ENCODE data around the gene HRH1. TPM values are rescaled to one million over a fixed set of nuclear protein-coding genes. Genes with fewer than 3 reads are reported as not detected.
"Not testable (repeated sequence)": the region's sequence is repeated elsewhere in the genome, so short reads cannot be mapped to it uniquely, and the experiment has no call there.

HRH1 gene, protein sequence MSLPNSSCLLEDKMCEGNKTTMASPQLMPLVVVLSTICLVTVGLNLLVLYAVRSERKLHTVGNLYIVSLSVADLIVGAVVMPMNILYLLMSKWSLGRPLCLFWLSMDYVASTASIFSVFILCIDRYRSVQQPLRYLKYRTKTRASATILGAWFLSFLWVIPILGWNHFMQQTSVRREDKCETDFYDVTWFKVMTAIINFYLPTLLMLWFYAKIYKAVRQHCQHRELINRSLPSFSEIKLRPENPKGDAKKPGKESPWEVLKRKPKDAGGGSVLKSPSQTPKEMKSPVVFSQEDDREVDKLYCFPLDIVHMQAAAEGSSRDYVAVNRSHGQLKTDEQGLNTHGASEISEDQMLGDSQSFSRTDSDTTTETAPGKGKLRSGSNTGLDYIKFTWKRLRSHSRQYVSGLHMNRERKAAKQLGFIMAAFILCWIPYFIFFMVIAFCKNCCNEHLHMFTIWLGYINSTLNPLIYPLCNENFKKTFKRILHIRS
- total RNA-seq (1 to 10 TPM; 1.1 to 1.8 (median 1.5) TPM), polyA plus RNA-seq (0.43 TPM)
- long read RNA-seq, donor 1, result 0 reads
- long read RNA-seq, donor 2, full-length matches to known transcripts, result 2 of 3 reads
- long read RNA-seq, donor 2, partial matches to known transcripts, result 0 of 3 reads
- long read RNA-seq, donor 2, other reads (novel, unspliced or antisense), result 1 of 3 reads
- long read RNA-seq, donor 3, full-length matches to known transcripts, result 10 of 16 reads
- long read RNA-seq, donor 3, partial matches to known transcripts, result 1 of 16 reads
- long read RNA-seq, donor 3, other reads (novel, unspliced or antisense), result 5 of 16 reads
- long read RNA-seq, donor 4, result 0 reads

DNA sequence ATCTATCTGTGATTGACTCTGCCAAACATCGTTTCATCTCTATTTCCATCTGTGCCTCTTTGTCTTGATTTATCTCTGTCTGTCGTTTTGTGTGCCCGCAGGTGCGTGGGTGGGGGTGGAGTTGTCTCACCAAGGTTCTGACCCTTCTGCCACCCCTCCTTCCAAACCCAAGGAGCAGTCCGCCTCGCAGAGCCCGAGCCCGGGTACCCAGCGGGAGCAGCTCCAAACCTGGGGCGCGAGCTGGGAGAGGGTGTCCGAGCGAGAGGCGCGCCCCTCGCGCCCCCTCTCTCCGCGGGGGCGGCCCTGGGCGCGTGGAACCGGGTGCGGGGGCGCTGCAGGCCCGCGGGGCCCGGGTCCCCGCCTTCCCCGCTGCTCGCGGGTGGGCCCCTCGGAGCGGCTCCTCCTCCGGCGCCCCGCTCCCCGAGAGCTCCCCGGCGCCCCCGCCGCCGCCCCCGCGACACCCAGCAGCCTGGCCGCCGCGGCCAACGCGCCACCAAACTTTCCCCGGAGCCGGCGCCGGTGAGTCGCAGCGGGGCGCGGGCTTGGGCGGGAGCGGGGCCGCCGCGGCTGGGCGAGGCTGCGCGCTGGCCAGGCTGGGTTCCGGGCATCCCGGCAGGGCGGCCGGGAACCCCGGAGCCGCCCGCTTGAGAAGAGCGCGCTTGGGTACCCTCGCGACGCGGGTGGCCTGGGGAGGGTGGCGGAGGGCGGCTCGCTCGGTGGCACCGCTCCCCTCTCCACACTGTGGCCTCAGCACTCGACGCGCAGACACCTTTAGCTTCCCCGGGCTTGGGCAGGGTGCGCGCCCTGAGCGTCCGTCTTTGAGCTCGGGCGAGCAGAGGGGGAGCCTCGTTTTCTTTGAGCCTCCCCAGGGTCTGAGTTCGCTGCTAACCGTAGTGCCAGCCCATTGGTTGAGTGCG is at the start of gene HRH1:
HRH1 (plus strand) TSS at position 458 of the 917 bp plus-strand sequence. CDS start 104,545 bp downstream, outside the sequence.
- Histone ChIP-seq H3K27me3 (ENCODE audit: control insufficient read depth, insufficient read depth) (no peaks in the 10 kb centered on the region), H3K4me1 (ENCODE audit: control insufficient read depth, insufficient read depth, low read length) (no peaks in the 10 kb centered on the region), H3K4me3 (ENCODE audit: low read length) (peak within 1 kb of the TSS; percentile 15), H3K9me3 (ENCODE audit: control insufficient read depth, low read length) (no peaks in the 10 kb centered on the region), H3K27ac (ENCODE audit: low read length) (no peak within 1 kb of the TSS)
- ATAC-seq, result peak; percentile 61 to 82
- intact Hi-C loops (cut with DNase I), result loop anchor here in 1 of 4 donors (10.0 kb wide), 1 partner anchor 171 kb away; no protein-coding TSS in a partner anchor
- WGBS, result 1% methylated on average over 95 of the region's 98 CpGs
- peak; percentile 56 to 77 (median 73) for DNase-seq

DNA sequence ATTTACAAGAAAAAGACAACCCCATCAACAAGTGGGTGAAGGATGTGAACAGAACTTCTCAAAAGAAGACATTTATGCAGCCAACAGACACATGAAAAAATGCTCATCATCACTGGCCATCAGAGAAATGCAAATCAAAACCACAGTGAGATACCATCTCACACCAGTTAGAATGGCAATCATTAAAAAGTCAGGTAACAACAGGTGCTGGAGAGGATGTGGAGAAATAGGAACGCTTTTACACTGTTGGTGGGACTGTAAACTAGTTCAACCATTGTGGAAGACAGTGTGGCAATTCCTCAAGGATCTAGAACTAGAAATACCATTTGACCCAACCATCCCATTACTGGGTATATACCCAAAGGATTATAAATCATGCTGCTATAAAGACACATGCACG is 41.0 kb upstream of the HRH1 start:
- H3K27me3 ChIP-seq (ENCODE audit: control insufficient read depth, insufficient read depth); ATAC-seq; H3K4me1 ChIP-seq (ENCODE audit: control insufficient read depth, insufficient read depth, low read length); DNase-seq; H3K4me3 ChIP-seq (ENCODE audit: low read length); H3K9me3 ChIP-seq (ENCODE audit: control insufficient read depth, low read length); intact Hi-C loops (cut with DNase I); H3K27ac ChIP-seq (ENCODE audit: low read length): not testable (repeated sequence)
- 87% methylated on average over 2 of the region's 2 CpGs for WGBS

DNA sequence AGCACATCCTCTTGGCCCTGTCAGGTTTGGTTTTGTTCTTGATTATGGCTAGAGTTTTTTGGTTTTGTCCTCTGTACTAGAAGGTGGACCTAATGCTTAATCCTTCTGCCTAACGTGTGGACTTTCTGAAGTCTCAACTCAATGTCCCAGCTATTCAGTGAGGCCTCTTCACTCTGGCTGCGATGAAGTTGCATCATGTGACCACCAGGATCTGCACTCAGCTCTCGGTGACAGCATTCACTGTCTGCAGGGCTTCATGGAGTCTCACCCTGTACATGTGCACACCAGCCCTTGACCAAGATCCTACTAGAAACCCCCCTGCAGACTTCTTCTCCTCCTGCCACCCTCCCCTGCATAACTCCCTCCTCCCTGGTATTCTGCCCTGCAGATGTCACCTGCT is 38.7 kb upstream of the HRH1 start:
- ATAC-seq (no peak), DNase-seq (no peak)
- intact Hi-C loops (cut with DNase I), result no loop called here
- Histone ChIP-seq H3K4me3 (ENCODE audit: low read length) (no peak overlapping the region), H3K27me3 (ENCODE audit: control insufficient read depth, insufficient read depth) (no peaks in the 10 kb centered on the region), H3K4me1 (ENCODE audit: control insufficient read depth, insufficient read depth, low read length) (no peaks in the 10 kb centered on the region), H3K27ac (ENCODE audit: low read length) (no peak overlapping the region), H3K9me3 (ENCODE audit: control insufficient read depth, low read length) (no peaks in the 10 kb centered on the region)
- WGBS, result 79% methylated on average over 3 of the region's 3 CpGs

DNA sequence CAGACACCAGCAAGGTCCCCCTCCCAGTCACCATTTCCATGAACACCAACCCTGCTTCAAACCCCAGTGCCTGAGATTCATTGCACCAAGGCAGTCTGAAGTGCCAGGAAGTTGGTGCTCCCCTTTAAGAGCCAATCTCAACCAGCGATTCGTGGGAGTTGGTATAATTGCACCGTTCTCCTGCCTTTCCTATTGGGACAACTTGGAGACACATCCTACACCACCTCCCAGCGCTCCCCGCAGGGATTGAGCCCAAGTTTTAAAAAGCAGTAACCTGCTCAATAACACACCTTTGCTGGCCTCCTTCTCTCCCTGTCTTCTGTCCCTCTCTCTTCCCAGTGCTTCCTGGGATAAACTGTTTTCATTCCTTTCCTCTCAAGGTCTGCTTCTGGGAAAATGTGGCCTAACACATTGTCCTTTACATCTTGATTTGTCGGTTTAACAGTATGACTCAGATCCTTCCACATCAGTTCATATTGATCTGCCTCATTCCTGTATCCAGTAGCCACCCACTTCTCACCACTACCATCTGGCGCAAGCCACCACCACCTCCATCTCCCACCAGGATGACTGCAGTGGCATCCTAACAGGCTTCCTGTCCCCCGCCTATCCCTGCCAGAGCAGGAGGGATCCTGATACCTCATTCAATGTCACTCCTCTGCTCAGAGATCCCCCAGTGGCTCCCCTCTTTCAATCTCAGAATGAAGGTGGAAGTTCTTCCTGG is 37.8 kb upstream of the HRH1 start:
- 86% methylated on average over 8 of the region's 8 CpGs for WGBS
- Histone ChIP-seq H3K27me3 (ENCODE audit: control insufficient read depth, insufficient read depth) (no peaks in the 10 kb centered on the region), H3K4me3 (ENCODE audit: low read length) (no peak overlapping the region), H3K9me3 (ENCODE audit: control insufficient read depth, low read length) (no peaks in the 10 kb centered on the region), H3K27ac (ENCODE audit: low read length) (no peak overlapping the region), H3K4me1 (ENCODE audit: control insufficient read depth, insufficient read depth, low read length) (no peaks in the 10 kb centered on the region)
- ATAC-seq (no peak), DNase-seq (no peak)
- intact Hi-C loops (cut with DNase I), result no loop called here

DNA sequence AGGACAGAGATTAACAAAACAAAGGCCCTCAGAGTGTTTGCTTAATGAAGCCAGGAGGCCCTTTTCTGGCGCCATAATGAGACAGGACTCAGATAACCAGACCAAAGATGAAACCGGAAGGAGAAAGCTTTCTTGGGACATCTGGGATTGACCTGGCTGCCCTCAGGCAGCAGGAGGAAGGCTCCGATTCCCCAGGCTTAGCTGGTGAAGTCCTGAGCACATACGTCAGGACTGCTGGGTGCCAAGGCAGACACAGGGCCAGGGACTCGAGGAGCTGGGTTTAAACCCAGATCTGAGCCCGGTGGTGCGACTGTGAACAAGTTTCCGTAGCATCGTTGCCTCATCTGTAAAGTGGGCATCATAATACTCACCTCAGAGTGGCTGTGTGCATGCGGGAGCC is 36.7 kb upstream of the HRH1 start:
- no peaks in the 10 kb centered on the region for H3K9me3 ChIP-seq (ENCODE audit: control insufficient read depth, low read length)
- no peaks in the 10 kb centered on the region for H3K4me1 ChIP-seq (ENCODE audit: control insufficient read depth, insufficient read depth, low read length)
- no peak overlapping the region for H3K27ac ChIP-seq (ENCODE audit: low read length)
- H3K27me3 ChIP-seq (ENCODE audit: control insufficient read depth, insufficient read depth), result no peaks in the 10 kb centered on the region
- no peak overlapping the region for H3K4me3 ChIP-seq (ENCODE audit: low read length)
- WGBS, result 76% methylated on average over 10 of the region's 10 CpGs
- ATAC-seq (no peak), DNase-seq (no peak)
- intact Hi-C loops (cut with DNase I), result no loop called here

DNA sequence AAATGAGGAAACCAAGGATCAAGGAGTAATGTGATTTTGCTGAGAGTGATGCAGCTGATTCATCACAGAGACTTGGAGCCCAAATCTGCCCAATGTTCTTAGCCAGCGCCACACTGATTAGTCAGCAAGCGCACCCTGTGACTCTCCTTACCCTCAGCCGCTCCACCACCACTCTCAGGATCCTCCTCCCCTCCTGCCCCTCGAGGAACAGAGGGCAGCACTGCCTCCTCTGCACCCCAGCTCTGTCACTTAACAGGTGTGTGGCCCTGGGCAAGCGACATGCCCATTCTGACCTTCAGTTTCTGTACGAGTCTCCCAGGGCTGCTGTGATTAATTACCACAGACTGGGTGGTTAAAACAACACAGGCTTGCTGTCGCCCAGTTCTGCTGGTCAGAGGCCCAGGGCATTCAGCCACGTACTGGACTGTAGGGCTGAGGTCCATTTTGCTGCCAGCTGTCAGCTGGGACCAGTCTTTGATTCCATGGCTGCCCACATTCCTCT is 36.1 kb upstream of the HRH1 start:
- ATAC-seq, result no peak

DNA sequence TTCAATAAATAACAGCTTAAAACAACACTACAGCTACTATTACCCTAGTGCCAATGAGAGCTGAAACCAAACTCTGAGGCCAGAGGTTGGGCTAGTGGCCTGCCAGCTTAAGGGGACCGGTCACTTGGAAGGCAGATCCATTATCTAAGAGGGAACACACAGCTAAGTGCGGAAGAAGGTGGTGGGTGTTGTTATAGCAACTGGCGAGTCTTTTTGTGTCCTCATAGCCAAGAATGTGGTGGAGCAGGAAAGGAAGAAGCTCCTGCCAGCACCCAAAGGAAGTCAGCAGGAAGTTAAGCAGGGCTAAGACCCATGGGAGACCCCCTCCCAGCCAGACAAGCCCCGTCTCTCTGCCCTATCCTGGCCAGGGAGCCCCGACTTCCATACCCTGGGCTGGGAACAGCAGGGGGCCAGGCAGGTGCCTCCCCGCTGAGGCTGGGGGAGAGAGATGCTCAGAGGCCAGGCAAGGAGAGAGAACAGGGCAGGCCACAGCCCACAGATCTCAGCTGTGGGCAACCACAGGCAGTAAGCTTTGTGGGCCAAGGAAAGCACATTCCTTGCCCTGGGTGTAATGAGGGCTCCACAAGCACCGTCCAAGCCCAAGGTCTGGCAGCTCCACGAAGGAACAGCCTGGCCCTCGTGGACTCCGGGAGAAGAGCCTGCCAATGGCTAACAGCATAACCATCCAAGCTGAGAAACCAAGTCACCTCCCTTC is 34.0 kb upstream of the HRH1 start:
- intact Hi-C loops (cut with DNase I), result no loop called here
- WGBS, result 52% methylated on average over 10 of the region's 10 CpGs
- no peaks in the 10 kb centered on the region for H3K4me1 ChIP-seq (ENCODE audit: control insufficient read depth, insufficient read depth, low read length)
- H3K9me3 ChIP-seq (ENCODE audit: control insufficient read depth, low read length), result peaks cover 4% of the 10 kb centered on the region
- no peaks in the 10 kb centered on the region for H3K27me3 ChIP-seq (ENCODE audit: control insufficient read depth, insufficient read depth)
- H3K4me3 ChIP-seq (ENCODE audit: low read length), result no peak overlapping the region
- peak; percentile 56 to 72 for ATAC-seq
- no peak overlapping the region for H3K27ac ChIP-seq (ENCODE audit: low read length)
- no peak for DNase-seq

More for the DNA sequence above, 36.1 kb upstream of the HRH1 start:
- no peak for DNase-seq
- Histone ChIP-seq H3K4me3 (ENCODE audit: low read length) (no peak overlapping the region), H3K9me3 (ENCODE audit: control insufficient read depth, low read length) (no peaks in the 10 kb centered on the region), H3K4me1 (ENCODE audit: control insufficient read depth, insufficient read depth, low read length) (no peaks in the 10 kb centered on the region), H3K27ac (ENCODE audit: low read length) (no peak overlapping the region), H3K27me3 (ENCODE audit: control insufficient read depth, insufficient read depth) (no peaks in the 10 kb centered on the region)
- 67% methylated on average over 8 of the region's 8 CpGs for WGBS
- intact Hi-C loops (cut with DNase I), result no loop called here

DNA sequence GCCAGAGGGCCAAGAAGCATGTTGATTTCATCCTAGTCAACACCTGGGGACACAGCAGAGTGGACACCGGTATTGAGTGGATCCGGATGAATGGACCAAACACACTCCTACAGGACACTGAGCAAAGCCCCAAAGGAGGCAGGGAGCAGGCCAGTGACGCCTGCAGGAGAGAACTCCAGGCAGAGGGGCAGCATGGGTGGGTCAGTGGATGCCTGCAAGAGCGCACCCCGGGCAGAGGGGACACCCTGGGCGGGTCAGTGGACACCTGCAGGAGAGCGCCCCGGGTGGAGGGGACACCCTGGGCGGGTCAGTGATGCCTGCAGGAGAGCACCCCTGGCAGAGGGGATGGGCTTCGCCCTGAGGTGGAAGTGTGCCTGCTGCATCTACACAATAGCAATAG is 27.6 kb upstream of the HRH1 start:
- H3K27me3 ChIP-seq (ENCODE audit: control insufficient read depth, insufficient read depth), result no peaks in the 10 kb centered on the region
- no peak for ATAC-seq

DNA sequence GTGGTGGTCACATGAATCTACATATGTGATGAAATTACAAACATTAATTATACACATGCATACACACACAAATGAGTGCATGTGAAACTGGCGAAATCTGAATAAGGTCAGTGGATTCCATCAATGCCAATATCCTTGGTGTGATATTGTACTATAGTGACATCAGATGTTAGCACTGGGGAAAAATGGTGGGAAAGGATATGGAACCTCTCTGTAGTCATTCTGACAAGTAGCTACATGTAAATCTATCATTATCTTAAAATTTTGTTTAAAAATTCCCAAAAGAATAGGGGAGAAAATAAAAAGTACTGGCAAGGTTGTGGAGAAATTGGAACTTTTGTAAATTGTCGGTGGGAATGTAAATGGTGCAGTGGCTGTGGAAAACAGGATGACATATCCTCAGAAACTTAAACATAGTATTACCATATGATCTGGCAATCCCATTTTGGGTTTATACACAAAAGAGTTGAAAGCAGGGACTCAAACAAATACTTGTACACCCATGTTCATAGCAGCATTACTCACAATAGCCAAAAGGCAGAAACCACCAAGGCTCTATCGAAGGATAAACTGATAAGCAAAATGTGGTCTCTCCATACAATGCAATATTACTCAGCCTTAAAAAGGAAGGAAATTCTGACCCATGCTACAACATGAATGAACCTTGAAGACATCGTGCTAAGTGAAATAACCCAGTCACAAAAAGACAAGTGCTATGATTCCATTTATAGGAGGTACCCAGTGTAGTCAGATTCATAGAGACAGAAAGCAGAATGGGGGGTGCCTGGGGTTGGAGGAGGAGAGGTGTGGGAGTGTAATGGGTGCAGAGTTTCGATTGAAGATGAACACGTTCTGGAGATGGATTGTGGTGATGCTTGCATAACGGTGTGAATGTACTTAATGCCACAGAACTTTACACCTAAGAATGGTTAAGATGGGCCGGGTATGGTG is 25.3 kb upstream of the HRH1 start:
- 85% methylated on average over 8 of the region's 8 CpGs for WGBS
- intact Hi-C loops (cut with DNase I), result no loop called here
- no peak overlapping the region for H3K27ac ChIP-seq (ENCODE audit: low read length)
- no peaks in the 10 kb centered on the region for H3K4me1 ChIP-seq (ENCODE audit: control insufficient read depth, insufficient read depth, low read length)
- no peak for DNase-seq
- H3K9me3 ChIP-seq (ENCODE audit: control insufficient read depth, low read length), result peaks cover 4% of the 10 kb centered on the region
- no peak for ATAC-seq
- no peak overlapping the region for H3K4me3 ChIP-seq (ENCODE audit: low read length)
- no peaks in the 10 kb centered on the region for H3K27me3 ChIP-seq (ENCODE audit: control insufficient read depth, insufficient read depth)

More for the DNA sequence above, 27.6 kb upstream of the HRH1 start:
- intact Hi-C loops (cut with DNase I), result no loop called here
- Histone ChIP-seq H3K9me3 (ENCODE audit: control insufficient read depth, low read length) (peaks cover 4% of the 10 kb centered on the region), H3K27ac (ENCODE audit: low read length) (no peak overlapping the region), H3K4me3 (ENCODE audit: low read length) (no peak overlapping the region), H3K4me1 (ENCODE audit: control insufficient read depth, insufficient read depth, low read length) (no peaks in the 10 kb centered on the region)
- 92% methylated on average over 10 of the region's 10 CpGs for WGBS
- no peak for DNase-seq
